Skeletal muscle satellite cell (primary cell): ENCODE measurements around the gene SNAP25.

ENCODE experiments used
- H3K27me3 ChIP-seq: 2 replicates; pipeline ENCODE4 v1.7.0; 2013; ENCODE audit warnings: low read length; ENCODE audit not compliant: control insufficient read depth, insufficient read depth
- H3K36me3 ChIP-seq: 2 replicates; pipeline ENCODE4 v1.7.0; 2013; ENCODE audit warnings: mild to moderate bottlenecking, control low read depth, low read length; ENCODE audit not compliant: insufficient read depth
- H3K4me1 ChIP-seq: 2 replicates; pipeline ENCODE4 v1.7.0; 2013; ENCODE audit warnings: low read length; ENCODE audit not compliant: control insufficient read depth, insufficient read depth
- H3K4me2 ChIP-seq: 2 replicates; pipeline ENCODE4 v1.7.0; 2013; ENCODE audit warnings: mild to moderate bottlenecking, low read length
- H3K4me3 ChIP-seq: 2 replicates; pipeline ENCODE4 v1.7.0; 2013; ENCODE audit warnings: low read length
- H3K9ac ChIP-seq: 2 replicates; pipeline ENCODE4 v1.7.0; 2013; ENCODE audit warnings: mild to moderate bottlenecking, low read depth, low read length, moderate library complexity
- H3K9me3 ChIP-seq: replicated peaks from 2 replicates; pipeline ENCODE4 v1.7.0; 2013; ENCODE audit warnings: mild to moderate bottlenecking, control low read depth, low read length

Gene SNAP25

DNA sequence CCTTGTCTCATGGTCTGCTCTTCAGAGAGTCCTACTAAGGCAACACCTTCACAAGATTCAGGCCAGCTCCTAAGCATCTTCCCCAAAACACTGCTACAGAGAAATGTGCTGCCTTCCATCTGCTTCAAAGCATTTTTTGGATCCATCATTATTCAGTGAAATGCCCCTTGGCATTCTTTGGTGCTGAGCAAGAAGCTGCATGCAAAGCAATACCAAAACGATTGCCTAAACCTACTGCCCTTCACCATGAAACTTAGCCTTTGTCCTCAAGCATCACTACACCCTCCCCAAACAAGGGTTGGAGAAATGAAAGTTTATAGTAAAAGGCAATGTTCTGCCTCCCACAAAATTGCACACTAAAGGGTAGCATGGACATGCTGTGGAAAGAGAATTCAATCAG lies 93.5 kb downstream of the SNAP25 start:
- Histone ChIP-seq H3K4me2 (no peak overlapping the region), H3K36me3 (no peaks in the 10 kb centered on the region), H3K27me3 (no peaks in the 10 kb centered on the region), H3K4me1 (peaks cover 76% of the 10 kb centered on the region), H3K9ac (no peak overlapping the region), H3K4me3 (no peak overlapping the region), H3K9me3 (no peaks in the 10 kb centered on the region)

DNA sequence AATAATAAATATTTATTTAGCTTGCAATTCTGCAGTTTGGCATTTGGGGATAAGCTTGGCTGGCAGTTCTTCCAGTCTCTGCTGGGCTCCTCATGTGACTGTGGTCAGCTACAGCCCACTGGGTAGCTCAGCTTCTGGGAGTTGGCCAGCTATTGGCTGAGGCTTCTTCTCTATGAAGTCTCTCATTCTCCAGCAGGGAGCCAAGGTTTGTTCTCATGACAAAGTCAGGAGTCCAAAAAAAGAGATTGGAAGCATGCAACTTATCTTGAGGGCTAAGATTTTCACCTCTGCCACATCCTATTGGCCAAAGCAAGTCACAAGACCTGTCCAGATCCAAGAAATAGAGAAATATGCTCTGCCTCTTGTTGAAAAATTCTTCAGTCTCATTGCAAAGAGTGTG lies 94.6 kb downstream of the SNAP25 start:
- H3K4me3 ChIP-seq, result no peak overlapping the region
- H3K9ac ChIP-seq, result no peak overlapping the region
- H3K4me1 ChIP-seq, result peaks cover 67% of the 10 kb centered on the region
- H3K9me3 ChIP-seq, result no peaks in the 10 kb centered on the region
- H3K36me3 ChIP-seq, result no peaks in the 10 kb centered on the region
- no peaks in the 10 kb centered on the region for H3K27me3 ChIP-seq
- peak overlapping the region; percentile 73 for H3K4me2 ChIP-seq

DNA sequence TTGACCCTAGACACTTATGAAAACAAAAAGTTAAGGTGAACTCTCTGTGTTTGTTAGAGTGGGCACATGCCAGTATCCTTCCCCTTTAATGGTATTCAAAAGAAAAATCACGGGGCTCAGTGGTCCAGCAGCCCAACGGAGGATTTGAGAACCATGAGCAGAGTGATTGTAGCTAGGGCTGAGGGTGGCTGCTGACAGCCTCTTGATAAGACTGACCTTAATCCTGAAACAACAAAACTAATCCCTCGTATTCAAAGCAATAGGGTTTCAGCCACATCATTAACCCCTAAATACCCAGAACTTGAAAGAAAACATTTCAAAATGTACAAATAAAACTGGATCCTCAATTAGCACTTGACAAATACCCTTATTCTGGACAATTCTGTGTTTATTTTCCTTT lies 95.1 kb downstream of the SNAP25 start:
- Histone ChIP-seq H3K4me2 (peak overlapping the region; percentile 73), H3K4me3 (no peak overlapping the region), H3K27me3 (no peaks in the 10 kb centered on the region), H3K36me3 (no peaks in the 10 kb centered on the region), H3K4me1 (peaks cover 64% of the 10 kb centered on the region), H3K9ac (peak overlapping the region; percentile 71), H3K9me3 (no peaks in the 10 kb centered on the region)

DNA sequence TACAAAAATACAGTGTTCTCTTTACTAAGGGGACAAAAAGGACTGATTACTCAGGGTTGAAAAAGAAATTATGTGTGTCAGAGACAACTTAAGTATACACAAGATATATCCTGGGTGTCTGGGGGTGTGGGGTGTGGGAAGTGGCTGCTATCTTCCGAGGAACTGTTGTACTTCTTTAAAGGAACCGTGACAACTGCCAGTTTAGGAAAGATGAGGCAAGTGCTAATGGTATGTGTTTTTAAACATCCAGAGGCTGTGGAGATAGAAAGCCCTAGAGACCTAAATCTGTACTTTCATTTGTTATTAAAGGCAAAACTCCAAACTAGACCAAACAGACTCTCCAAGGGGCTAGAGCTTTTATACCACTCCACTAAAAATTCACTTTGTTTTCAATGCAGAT lies 95.6 kb downstream of the SNAP25 start:
- peaks cover 59% of the 10 kb centered on the region for H3K4me1 ChIP-seq
- no peak overlapping the region for H3K4me3 ChIP-seq

GRCh38 chr20:10315138-10315537 lies 96.5 kb downstream of the SNAP25 start:
- Histone ChIP-seq H3K9ac (no peak overlapping the region), H3K36me3 (no peaks in the 10 kb centered on the region), H3K4me3 (no peak overlapping the region), H3K4me2 (no peak overlapping the region), H3K9me3 (no peaks in the 10 kb centered on the region), H3K4me1 (peaks cover 57% of the 10 kb centered on the region), H3K27me3 (no peaks in the 10 kb centered on the region)

More for the DNA sequence above, 95.6 kb downstream of the SNAP25 start:
- H3K9ac ChIP-seq, result peak overlapping the region; percentile 71
- no peaks in the 10 kb centered on the region for H3K36me3 ChIP-seq
- no peaks in the 10 kb centered on the region for H3K27me3 ChIP-seq
- peak overlapping the region; percentile 73 for H3K4me2 ChIP-seq
- no peaks in the 10 kb centered on the region for H3K9me3 ChIP-seq

GRCh38 chr20:10316582-10316981 lies 98.0 kb downstream of the SNAP25 start:
- Histone ChIP-seq H3K4me1 (peaks cover 43% of the 10 kb centered on the region), H3K27me3 (no peaks in the 10 kb centered on the region), H3K4me2 (no peak overlapping the region), H3K9ac (no peak overlapping the region), H3K4me3 (no peak overlapping the region), H3K36me3 (no peaks in the 10 kb centered on the region), H3K9me3 (no peaks in the 10 kb centered on the region)

DNA sequence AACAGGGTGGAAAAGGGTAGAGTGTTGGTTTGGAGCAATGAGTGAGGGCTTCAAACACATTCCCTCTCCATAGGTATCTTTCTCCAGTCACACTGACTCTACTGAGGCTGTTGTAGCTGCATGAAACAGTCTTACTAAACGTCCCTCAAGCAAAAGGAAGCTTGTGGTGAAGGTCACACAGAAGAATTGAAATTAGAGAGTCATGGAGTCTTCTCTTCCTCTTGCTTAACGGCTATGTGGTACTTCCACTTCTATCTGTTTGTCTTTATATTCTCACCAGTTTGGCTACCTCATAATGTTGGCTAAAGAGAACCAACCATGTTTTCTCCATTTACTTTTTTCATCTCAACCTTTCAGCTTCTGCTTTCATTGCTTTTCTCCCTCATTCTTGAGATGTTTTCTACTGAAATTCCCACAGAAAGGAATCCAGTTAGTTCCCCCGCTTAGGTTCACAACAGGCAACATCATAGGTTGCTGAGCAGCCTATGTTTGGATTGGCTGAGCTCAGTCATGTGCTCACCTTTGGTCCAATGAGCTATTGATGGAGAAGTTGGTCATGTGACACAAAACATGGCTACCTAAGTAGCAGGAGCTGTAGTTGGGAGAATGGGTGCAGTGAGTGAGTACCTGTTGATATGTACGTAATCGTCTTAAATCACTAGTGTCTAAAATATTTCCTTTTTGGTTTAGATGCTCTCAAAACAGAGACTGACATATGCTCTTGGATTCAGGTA lies 99.8 kb downstream of the SNAP25 start:
- Histone ChIP-seq H3K36me3 (no peaks in the 10 kb centered on the region), H3K4me3 (no peak overlapping the region), H3K9ac (no peak overlapping the region), H3K4me2 (no peak overlapping the region), H3K4me1 (peaks cover 30% of the 10 kb centered on the region), H3K27me3 (no peaks in the 10 kb centered on the region), H3K9me3 (no peaks in the 10 kb centered on the region)

GRCh38 chr20:10319855-10320254 lies 101.2 kb downstream of the SNAP25 start:
- H3K9ac ChIP-seq, result no peak overlapping the region
- H3K36me3 ChIP-seq, result no peaks in the 10 kb centered on the region

DNA sequence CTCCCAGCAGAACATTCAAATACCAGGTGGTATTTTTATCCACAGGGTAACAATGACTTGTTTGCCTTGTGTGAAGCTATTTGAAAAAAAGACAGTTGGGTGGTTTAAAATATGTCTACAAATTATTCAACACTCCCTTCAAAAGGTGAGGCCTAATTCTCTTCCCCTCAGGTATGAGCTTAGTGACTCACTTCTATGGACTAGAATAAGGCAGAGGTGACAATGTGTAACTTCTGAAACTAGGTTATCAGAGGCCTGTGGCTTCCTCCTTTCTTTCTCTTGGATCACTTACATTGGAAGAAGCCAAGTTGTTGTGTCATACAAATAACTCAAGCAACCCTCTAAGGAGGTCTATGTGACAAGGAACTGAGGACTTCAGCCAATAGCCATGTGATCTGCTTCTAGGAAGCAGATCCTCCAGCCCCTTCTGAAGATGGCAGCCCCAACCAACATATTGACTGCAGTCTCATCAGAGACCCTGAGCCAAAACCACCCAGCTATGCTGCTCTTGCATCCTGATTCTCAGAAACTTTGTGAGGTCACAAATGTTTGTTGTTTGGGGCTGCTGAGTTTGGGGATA lies 102.6 kb downstream of the SNAP25 start:
- no peak overlapping the region for H3K4me2 ChIP-seq
- H3K4me3 ChIP-seq, result no peak overlapping the region
- H3K27me3 ChIP-seq, result no peaks in the 10 kb centered on the region
- H3K4me1 ChIP-seq, result peaks cover 12% of the 10 kb centered on the region
- H3K9ac ChIP-seq, result no peak overlapping the region
- no peaks in the 10 kb centered on the region for H3K36me3 ChIP-seq
- H3K9me3 ChIP-seq, result no peaks in the 10 kb centered on the region

More at GRCh38 chr20:10319855-10320254, 101.2 kb downstream of the SNAP25 start:
- Histone ChIP-seq H3K4me3 (no peak overlapping the region), H3K4me1 (peaks cover 16% of the 10 kb centered on the region), H3K9me3 (no peaks in the 10 kb centered on the region), H3K27me3 (no peaks in the 10 kb centered on the region), H3K4me2 (no peak overlapping the region)

GRCh38 chr20:10322073-10323012 lies 103.7 kb downstream of the SNAP25 start:
- Histone ChIP-seq H3K9ac (no peak overlapping the region), H3K27me3 (no peaks in the 10 kb centered on the region), H3K9me3 (no peaks in the 10 kb centered on the region), H3K36me3 (no peaks in the 10 kb centered on the region), H3K4me1 (peaks cover 12% of the 10 kb centered on the region), H3K4me2 (no peak overlapping the region), H3K4me3 (no peak overlapping the region)

DNA sequence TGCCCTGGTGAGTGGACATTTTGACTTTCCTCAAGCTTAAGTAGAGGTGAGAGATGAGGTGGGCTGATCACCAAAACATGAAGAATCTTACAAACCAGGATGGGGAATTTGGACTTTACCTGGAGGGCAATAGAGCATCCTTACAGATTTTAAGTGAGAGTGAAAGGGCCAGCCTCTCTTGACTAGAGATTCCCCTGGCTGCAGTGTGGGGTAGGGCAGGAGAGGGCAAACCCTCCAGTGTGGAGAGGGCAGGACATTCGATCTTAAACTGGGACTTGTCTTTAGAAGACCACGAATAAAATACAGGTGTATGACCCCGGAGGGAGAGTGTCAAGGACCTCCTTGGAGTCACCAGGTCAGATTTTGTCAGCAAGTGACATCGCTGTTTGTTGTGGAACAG lies 105.1 kb downstream of the SNAP25 start:
- Histone ChIP-seq H3K4me1 (peaks cover 12% of the 10 kb centered on the region), H3K27me3 (no peaks in the 10 kb centered on the region), H3K9me3 (no peaks in the 10 kb centered on the region), H3K36me3 (no peaks in the 10 kb centered on the region), H3K9ac (no peak overlapping the region), H3K4me2 (no peak overlapping the region), H3K4me3 (no peak overlapping the region)
